ENCODE data around the gene P2RX4.
A peak's percentile ranks its signal among the peaks of the same experiment; 100 is the strongest.
"Not testable (repeated sequence)": the region's sequence is repeated elsewhere in the genome, so short reads cannot be mapped to it uniquely, and the experiment has no call there.

The P2RX4 gene

GRCh38 chr12:121209624-121210572 lies at the start of gene P2RX4:
P2RX4 (plus strand) TSS chr12:121210129; CDS start chr12:121210165, 36 bp downstream.
- DNase-seq (ENCODE audit: low read depth in 3 of 3) = peak; percentile 71 to 87 (median 80)

GRCh38 chr12:121162384-121162783 lies 47.5 kb upstream of the P2RX4 start:
- no peak for DNase-seq (ENCODE audit: low read depth in 3 of 3)

GRCh38 chr12:121162985-121163384 lies 46.9 kb upstream of the P2RX4 start:
- no peak for DNase-seq (ENCODE audit: low read depth in 3 of 3)

- DNase-seq (ENCODE audit: low read depth in 3 of 3) = not testable (repeated sequence)
Observed at GRCh38 chr12:121164839-121165238, 45.1 kb upstream of the P2RX4 start.

GRCh38 chr12:121165316-121165715 lies 44.6 kb upstream of the P2RX4 start:
- no peak for DNase-seq (ENCODE audit: low read depth in 3 of 3)

GRCh38 chr12:121166356-121166755 lies 43.6 kb upstream of the P2RX4 start:
- no peak for DNase-seq (ENCODE audit: low read depth in 3 of 3)

- no peak for DNase-seq (ENCODE audit: low read depth in 3 of 3)
Observed at GRCh38 chr12:121167232-121167820, 42.6 kb upstream of the P2RX4 start.

- no peak for DNase-seq (ENCODE audit: low read depth in 3 of 3)
Observed at GRCh38 chr12:121167951-121168350, 42.0 kb upstream of the P2RX4 start.

- DNase-seq (ENCODE audit: low read depth in 3 of 3) = no peak
Observed at GRCh38 chr12:121170151-121170550, 39.8 kb upstream of the P2RX4 start.

- DNase-seq (ENCODE audit: low read depth in 3 of 3) = no peak
Observed at GRCh38 chr12:121170611-121171260, 39.2 kb upstream of the P2RX4 start.

GRCh38 chr12:121172145-121172544 lies 37.8 kb upstream of the P2RX4 start:
- no peak for DNase-seq (ENCODE audit: low read depth in 3 of 3)

- DNase-seq (ENCODE audit: low read depth in 3 of 3) = no peak
Observed at GRCh38 chr12:121175383-121176119, 34.4 kb upstream of the P2RX4 start.

- no peak for DNase-seq (ENCODE audit: low read depth in 3 of 3)
Observed at GRCh38 chr12:121176826-121177529, 33.0 kb upstream of the P2RX4 start.

- DNase-seq (ENCODE audit: low read depth in 3 of 3) = no peak
Observed at GRCh38 chr12:121181181-121181580, 28.7 kb upstream of the P2RX4 start.

GRCh38 chr12:121182222-121182893 lies 27.6 kb upstream of the P2RX4 start:
- DNase-seq (ENCODE audit: low read depth in 3 of 3) = peak in 1 of 3 donors; percentile 3

- no peak for DNase-seq (ENCODE audit: low read depth in 3 of 3)
Observed at GRCh38 chr12:121184425-121184824, 25.5 kb upstream of the P2RX4 start.

- DNase-seq (ENCODE audit: low read depth in 3 of 3) = no peak
Observed at GRCh38 chr12:121184984-121185889, 24.7 kb upstream of the P2RX4 start.

GRCh38 chr12:121186826-121187225 lies 23.1 kb upstream of the P2RX4 start:
- DNase-seq (ENCODE audit: low read depth in 3 of 3) = no peak

- DNase-seq (ENCODE audit: low read depth in 3 of 3) = no peak
Observed at GRCh38 chr12:121187501-121187900, 22.4 kb upstream of the P2RX4 start.

- no peak for DNase-seq (ENCODE audit: low read depth in 3 of 3)
Observed at GRCh38 chr12:121188227-121188626, 21.7 kb upstream of the P2RX4 start.

Data from stimulated activated CD4-positive, alpha-beta T cell treated with anti-CD3 and anti-CD28 coated beads, TNF-alpha, amount 100 ng/mL, for 48 hours (primary cell).